SK-N-MC (cell line): Measurements from ENCODE around the gene LRRC61.
A peak's percentile ranks its signal among the peaks of the same experiment; 100 is the strongest.

Source experiments
- EZH2 ChIP-seq: fragments of 200-600 bp; sonication (generic); IDR thresholded peaks from one replicate; pipeline ENCODE4 v1.6.1; 2017; ENCODE audit warnings: antibody characterized with exemption
- POLR2AphosphoS5 ChIP-seq: IDR thresholded peaks from 2 replicates; pipeline ENCODE4 v1.6.1; 2012; ENCODE audit warnings: mild to moderate bottlenecking, low read depth, low read length, borderline replicate concordance

DNA sequence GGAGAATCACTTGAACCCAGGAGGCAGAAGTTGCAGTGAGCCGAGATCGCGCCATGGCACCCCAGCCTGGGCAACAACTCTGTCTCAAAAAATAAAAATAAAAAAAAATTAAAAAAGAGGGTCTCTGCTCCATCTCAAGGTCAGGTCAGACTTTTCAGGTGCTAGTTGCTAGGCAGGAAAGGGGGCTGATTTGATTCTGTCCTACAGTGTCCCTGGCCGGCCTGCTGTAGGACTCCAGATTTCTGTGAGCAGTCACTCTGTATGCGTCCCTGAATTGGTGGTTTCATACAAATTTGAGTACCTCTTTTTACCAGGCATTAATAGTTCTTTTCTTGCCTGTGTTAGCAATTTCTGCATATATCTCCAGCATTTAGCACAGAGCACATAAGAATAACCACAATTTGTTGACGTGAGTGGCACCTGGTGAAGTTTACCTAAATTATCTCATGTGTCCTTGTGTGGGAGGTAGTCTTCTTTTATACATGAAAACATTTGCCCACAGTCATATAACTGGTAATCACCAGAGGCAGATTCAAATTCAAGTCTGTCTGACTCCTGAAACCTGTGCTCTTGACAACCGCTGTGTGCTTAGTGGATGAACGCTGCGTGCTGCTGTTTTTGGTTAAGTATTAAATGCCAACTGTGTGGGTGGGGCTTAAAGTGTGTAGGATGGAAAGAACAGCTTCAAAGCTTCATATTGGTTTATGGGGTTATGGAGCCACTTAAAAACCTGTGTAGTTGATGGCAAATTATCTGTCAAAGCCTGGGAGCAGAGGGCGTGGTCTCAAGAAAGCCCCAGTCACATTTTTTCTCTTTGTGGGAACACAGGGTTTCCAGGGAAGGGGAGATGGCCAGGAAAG is 52.7 kb downstream of the LRRC61 start:
- TF ChIP-seq POLR2AphosphoS5: peak; percentile 14; the same call in 1 of the 2 replicates
- no peak for TF ChIP-seq EZH2
